ENCODE measurements around the gene NAB1. TPM values are rescaled to one million over a fixed set of nuclear protein-coding genes. Genes with fewer than 3 reads are reported as not detected.

The NAB1 gene
- total RNA-seq, 4 donors from 2014 or later = 50.7 to 83.5 (median 58.5) TPM

DNA sequence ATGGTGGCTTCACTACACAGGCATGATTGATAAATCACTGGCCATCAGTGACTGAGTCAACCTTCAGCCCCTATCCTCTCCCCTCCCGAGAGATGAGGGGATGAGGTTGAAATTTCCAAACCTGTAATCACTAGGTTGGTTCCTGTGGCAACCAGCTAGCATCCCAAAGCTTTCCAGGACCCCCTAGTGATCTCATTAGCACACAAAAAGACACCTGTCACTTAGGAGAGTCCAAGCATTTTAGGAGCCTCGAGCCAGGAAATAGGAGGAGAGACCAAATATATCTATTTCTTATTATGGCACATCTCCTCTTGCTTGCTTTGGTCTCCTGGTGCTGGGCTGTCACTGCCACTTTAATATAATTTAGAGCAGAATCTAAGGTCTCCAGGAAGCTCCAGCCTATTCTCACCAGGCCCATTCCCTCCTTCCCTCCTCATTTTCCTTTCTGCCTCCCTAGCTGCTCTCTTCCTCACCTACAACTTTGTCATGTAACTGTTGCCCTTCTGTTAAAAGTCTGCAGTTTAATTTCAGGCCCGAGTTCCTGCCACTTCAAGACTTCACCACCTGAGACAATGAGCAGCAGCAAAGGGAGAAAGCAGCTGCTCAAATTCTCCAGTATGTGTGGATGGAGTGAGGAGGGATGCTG, 33.2 kb upstream of the NAB1 start:
- DNase-seq (ENCODE audit: low spot score) (no peak), ATAC-seq (ENCODE audit: low FRiP score) (no peak)
- TF ChIP-seq, protein P1, sequence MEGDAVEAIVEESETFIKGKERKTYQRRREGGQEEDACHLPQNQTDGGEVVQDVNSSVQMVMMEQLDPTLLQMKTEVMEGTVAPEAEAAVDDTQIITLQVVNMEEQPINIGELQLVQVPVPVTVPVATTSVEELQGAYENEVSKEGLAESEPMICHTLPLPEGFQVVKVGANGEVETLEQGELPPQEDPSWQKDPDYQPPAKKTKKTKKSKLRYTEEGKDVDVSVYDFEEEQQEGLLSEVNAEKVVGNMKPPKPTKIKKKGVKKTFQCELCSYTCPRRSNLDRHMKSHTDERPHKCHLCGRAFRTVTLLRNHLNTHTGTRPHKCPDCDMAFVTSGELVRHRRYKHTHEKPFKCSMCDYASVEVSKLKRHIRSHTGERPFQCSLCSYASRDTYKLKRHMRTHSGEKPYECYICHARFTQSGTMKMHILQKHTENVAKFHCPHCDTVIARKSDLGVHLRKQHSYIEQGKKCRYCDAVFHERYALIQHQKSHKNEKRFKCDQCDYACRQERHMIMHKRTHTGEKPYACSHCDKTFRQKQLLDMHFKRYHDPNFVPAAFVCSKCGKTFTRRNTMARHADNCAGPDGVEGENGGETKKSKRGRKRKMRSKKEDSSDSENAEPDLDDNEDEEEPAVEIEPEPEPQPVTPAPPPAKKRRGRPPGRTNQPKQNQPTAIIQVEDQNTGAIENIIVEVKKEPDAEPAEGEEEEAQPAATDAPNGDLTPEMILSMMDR (IDR thresholded peaks at IDR 0.05) = no peak

DNA sequence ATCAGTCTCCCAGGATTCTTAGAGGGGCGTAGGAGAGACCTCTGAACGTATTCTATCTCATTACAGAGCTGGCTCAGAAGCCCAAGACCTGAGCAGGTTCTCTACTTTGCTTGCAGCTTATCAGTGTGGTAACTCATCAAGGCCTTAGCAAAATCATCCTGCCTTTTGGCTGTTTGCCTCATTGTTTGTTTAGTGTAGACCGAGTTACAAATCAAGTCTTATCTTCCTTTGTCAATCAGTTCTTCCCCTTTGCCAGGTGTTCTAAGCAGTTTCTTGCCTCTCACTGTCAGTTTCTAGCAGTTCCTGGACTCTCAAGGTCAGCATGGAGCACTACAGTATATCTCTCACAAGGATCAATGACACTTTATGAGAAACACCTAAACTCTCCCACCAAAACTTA, 30.9 kb upstream of the NAB1 start:
- ATAC-seq (ENCODE audit: low FRiP score) = no peak
- no peak for DNase-seq (ENCODE audit: low spot score)
- TF ChIP-seq, protein P1 (IDR thresholded peaks at IDR 0.05) = no peak

DNA sequence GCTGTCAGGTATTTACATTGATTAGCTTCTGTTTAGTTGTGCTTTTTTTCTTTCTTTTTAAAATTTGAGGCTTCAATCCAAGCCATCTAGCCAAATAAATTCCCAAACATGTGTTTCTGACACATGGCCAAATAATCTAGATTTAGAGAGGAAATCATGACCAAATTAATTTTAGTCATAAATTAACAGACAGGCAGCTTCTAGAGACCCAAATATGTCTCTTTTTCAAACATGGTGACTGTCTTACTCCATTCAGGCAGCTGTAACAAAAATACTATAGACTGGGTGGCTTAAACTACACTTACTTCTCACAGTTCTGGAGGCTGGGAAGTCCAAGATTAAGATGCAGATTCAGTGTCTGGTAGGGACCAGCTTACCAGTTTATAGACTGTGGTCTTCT, 23.2 kb upstream of the NAB1 start:
- TF ChIP-seq, protein P1 (IDR thresholded peaks at IDR 0.05) = no peak
- ATAC-seq (ENCODE audit: low FRiP score) = no peak
- no peak for DNase-seq (ENCODE audit: low spot score)

DNA sequence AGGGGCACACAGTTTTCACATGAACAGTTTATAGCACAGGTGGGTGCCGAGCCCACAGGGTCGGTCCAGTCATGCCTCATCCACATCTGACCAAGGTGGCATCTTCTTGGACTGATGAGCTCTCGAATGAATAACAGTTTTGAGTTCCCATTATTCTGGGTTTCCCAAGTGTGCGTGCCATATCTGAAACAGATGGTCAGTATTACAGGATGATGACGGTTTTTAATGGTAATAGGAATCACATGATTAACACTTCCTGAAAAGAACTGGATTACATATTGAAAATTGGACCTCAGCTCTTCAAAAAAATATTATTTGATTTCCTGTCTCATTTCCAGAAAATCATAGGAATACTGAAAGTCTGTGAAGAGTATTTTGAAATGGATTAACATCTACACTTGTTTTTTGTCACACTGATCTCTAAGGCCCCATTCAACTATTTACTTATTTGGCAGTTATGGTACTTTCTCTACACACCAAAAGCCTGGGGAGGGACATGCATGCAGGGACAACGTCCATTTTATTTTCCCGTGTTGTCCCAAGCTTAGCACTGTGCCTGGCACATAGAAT, 22.2 kb upstream of the NAB1 start:
- DNase-seq (ENCODE audit: low spot score) (no peak), ATAC-seq (ENCODE audit: low FRiP score) (no peak)
- TF ChIP-seq, protein P1 (IDR thresholded peaks at IDR 0.05) = no peak

DNA sequence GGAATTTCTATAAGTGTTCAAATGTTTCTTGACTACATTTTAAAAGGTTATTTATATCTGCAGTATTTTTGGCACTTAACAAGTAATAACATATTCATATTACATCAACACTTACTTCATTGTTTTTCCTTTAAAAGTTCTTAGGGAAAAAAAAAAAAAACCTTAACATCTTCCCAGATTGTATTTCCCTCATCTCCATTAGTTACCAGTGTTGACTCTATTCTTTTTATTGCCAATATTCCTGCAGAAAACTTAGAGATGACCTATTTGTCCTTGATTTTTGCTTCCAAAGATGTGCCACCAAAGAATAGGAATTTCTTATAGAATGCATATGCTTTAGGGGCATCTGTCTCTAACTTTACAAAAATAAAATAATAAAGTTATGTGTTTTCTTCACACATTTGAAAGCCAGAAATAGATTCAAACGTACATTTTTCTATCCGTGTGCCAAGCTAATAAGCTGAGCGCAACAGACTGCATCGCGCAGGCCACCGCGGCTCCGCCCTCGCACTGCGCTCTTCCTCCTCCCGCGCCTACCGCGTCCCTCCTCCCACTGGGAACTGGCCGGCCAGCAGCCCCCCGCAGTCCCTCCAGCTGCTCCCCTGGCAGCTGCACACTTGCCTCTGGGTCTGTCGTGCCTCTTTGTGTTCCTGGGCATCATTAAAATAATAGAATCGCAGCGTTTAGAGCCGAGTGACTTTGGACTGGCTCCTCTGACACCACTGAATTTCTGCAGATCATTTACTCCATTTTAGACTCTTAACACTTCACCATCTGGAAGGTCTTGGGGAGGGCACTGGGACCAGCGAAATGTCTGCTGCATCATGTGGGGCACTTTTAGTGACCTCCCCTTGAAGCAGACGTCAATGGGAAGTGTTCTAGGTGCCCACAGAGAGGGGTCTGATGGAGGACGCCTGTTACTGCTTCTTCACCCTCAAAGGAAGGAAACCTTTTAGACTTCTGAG, 21.2 kb upstream of the NAB1 start:
- DNase-seq (ENCODE audit: low spot score) (no peak), ATAC-seq (ENCODE audit: low FRiP score) (peak; percentile 73)
- TF ChIP-seq, protein P1 (IDR thresholded peaks at IDR 0.05) = no peak

DNA sequence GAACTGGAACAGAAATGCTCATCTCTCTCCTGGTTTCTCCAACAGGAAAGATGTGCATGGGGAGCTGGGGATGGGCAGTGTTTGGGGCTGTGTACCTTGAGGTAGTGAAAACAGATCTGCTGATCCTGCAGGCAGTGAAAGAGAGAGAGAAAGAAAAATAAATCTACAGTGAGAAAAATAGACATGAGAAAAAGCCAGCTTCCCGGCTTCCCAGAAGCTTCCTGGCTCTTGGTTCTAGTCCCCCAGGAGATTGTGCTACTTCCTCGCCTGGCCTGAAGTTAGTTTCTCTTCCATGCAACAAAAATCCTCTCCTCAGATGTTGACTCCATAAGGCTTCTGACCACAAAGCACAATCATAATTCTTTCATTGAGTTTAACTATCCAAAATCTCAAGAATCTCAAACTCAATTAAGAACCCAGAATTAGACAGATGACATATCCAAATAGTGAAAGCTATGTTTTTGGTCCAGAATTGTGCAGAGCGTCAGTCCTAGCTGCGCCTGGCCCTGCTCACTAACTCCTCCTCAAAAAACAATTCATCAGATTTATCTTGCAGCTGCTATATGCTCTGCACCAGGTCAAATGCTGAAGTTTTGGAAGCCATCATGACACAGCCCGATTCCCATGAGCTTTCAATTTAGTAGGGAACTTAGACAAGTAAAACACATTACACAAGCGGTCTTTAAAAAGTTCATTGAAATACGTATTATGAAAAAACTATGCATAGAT, 20.1 kb upstream of the NAB1 start:
- TF ChIP-seq, protein P1 (IDR thresholded peaks at IDR 0.05) = no peak
- no peak for DNase-seq (ENCODE audit: low spot score)
- no peak for ATAC-seq (ENCODE audit: low FRiP score)

All from omental fat pad (tissue), 4 donors.